Fibroblast of skin of left biceps (primary cell): ENCODE measurements around the gene ROR1.

ENCODE experiments used
- DNase-seq, 2 experiments: peaks; one replicate each; pipeline ENCODE4 v3.0.0-alpha.2; 2013; ENCODE audit warnings: low read depth in 2 of 2

ROR1 gene

GRCh38 chr1:63973005-63973419 lies 199.2 kb downstream of the ROR1 start:
- no peak for DNase-seq

GRCh38 chr1:63974966-63975365 lies 201.1 kb downstream of the ROR1 start:
- no peak for DNase-seq

- no peak for DNase-seq
Observed at GRCh38 chr1:63975481-63975880, 201.7 kb downstream of the ROR1 start.

- DNase-seq = no peak
Observed at GRCh38 chr1:63976006-63976405, 202.2 kb downstream of the ROR1 start.

GRCh38 chr1:63977466-63977865 lies 203.6 kb downstream of the ROR1 start:
- no peak for DNase-seq

GRCh38 chr1:63980740-63981407 lies 207.1 kb downstream of the ROR1 start:
- no peak for DNase-seq

GRCh38 chr1:63981408-63981773 lies 207.6 kb downstream of the ROR1 start:
- DNase-seq = no peak

- no peak for DNase-seq
Observed at GRCh38 chr1:63982201-63982600, 208.4 kb downstream of the ROR1 start.

GRCh38 chr1:63983391-63984256 lies 209.8 kb downstream of the ROR1 start:
- no peak for DNase-seq

- no peak for DNase-seq
Observed at GRCh38 chr1:63984257-63984929, 210.6 kb downstream of the ROR1 start.

GRCh38 chr1:63984930-63985290 lies 211.1 kb downstream of the ROR1 start:
- DNase-seq = no peak

- DNase-seq = peak; percentile 45 to 52
Observed at GRCh38 chr1:63987014-63987627, 213.3 kb downstream of the ROR1 start.

GRCh38 chr1:63987628-63988024 lies 213.8 kb downstream of the ROR1 start:
- DNase-seq = no peak

GRCh38 chr1:63988941-63989340 lies 215.1 kb downstream of the ROR1 start:
- DNase-seq = no peak

GRCh38 chr1:63991685-63992084 lies 217.9 kb downstream of the ROR1 start:
- DNase-seq = no peak

- no peak for DNase-seq
Observed at GRCh38 chr1:64000021-64000420, 226.2 kb downstream of the ROR1 start.

- no peak for DNase-seq
Observed at GRCh38 chr1:64001038-64001437, 227.2 kb downstream of the ROR1 start.

- no peak for DNase-seq
Observed at GRCh38 chr1:64004451-64005025, 230.7 kb downstream of the ROR1 start.

- DNase-seq = no peak
Observed at GRCh38 chr1:64005801-64006200, 232.0 kb downstream of the ROR1 start.

GRCh38 chr1:64006276-64007051 lies 232.6 kb downstream of the ROR1 start:
- DNase-seq = no peak

- no peak for DNase-seq
Observed at GRCh38 chr1:64010316-64010715, 236.5 kb downstream of the ROR1 start.
